Panc1 (cell line): ENCODE measurements around the gene SMG6.

Experiments
- POLR2AphosphoS5 ChIP-seq: IDR thresholded peaks from 2 replicates; pipeline ENCODE4 v1.6.1; 2012; ENCODE audit warnings: mild to moderate bottlenecking, low read depth, low read length, moderate library complexity
- SIN3A ChIP-seq: IDR thresholded peaks from 2 replicates; pipeline ENCODE4 v1.6.1; 2012; ENCODE audit warnings: low read depth, mild to moderate bottlenecking, low read length, moderate library complexity, borderline replicate concordance; ENCODE audit not compliant: insufficient read depth
- TCF7L2 ChIP-seq: IDR thresholded peaks from 2 replicates; pipeline ENCODE4 v1.6.1; 2011; ENCODE audit warnings: mild to moderate bottlenecking, low read depth, low read length, inconsistent platforms
- TF ChIP-seq, protein P1 (sequence below), 2 experiments: IDR thresholded peaks; 2 replicates each; pipeline ENCODE4 v1.6.1; 2011 to 2012; ENCODE audit warnings: low read depth in 2 of 2, control low read depth in 1 of 2, low read length in 1 of 2, mild to moderate bottlenecking in 1 of 2, moderate library complexity in 1 of 2; ENCODE audit not compliant: insufficient read depth in 1 of 2
- TF ChIP-seq, protein P2 (sequence below): fragments of 450-650 bp; IDR thresholded peaks from 2 replicates; pipeline ENCODE4 v1.5.1; 2017; ENCODE audit warnings: mild to moderate bottlenecking

DNA sequence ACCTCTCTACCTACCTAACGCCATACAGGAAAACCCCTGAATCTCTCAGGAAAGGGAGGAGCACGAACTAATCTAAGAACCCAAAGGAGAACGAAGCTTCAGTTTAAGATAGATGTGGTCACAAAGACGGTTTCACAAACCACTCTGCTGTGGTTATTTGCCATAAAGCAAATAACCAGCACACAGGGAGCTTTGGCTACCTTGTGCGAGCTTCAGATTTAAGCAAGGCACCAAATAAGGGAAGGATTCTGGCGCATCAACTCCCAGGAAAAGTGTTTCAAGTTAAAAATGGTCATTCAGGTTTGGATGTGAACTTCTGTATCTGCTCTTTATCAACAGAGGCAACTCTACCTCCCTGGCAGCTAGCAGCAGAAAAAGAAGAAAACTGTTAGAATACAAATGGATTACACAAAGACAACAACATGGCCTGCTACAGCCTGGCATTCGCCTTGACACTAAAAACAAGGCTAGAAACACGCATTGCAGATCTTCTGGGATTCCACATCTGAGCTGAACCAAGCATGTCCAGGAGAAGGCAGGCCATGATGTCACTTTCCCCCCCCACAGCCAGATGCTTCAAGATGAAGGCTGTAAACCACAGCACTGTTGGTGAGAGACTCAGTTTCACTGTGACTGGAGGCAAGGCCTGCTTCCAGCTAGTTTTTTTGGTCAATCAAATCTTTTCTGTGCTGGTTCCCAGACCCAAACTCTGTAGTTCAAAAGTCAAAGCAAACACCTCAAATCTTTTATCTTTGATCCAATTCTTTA is 43.6 kb downstream of the SMG6 start:
- TF ChIP-seq, protein P1, sequence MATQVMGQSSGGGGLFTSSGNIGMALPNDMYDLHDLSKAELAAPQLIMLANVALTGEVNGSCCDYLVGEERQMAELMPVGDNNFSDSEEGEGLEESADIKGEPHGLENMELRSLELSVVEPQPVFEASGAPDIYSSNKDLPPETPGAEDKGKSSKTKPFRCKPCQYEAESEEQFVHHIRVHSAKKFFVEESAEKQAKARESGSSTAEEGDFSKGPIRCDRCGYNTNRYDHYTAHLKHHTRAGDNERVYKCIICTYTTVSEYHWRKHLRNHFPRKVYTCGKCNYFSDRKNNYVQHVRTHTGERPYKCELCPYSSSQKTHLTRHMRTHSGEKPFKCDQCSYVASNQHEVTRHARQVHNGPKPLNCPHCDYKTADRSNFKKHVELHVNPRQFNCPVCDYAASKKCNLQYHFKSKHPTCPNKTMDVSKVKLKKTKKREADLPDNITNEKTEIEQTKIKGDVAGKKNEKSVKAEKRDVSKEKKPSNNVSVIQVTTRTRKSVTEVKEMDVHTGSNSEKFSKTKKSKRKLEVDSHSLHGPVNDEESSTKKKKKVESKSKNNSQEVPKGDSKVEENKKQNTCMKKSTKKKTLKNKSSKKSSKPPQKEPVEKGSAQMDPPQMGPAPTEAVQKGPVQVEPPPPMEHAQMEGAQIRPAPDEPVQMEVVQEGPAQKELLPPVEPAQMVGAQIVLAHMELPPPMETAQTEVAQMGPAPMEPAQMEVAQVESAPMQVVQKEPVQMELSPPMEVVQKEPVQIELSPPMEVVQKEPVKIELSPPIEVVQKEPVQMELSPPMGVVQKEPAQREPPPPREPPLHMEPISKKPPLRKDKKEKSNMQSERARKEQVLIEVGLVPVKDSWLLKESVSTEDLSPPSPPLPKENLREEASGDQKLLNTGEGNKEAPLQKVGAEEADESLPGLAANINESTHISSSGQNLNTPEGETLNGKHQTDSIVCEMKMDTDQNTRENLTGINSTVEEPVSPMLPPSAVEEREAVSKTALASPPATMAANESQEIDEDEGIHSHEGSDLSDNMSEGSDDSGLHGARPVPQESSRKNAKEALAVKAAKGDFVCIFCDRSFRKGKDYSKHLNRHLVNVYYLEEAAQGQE (IDR thresholded peaks at IDR 0.05; ENCODE audit: insufficient read depth in 1 of 2, low read depth in 2 of 2, low read length in 1 of 2) = no peak
- TF ChIP-seq, protein P2, sequence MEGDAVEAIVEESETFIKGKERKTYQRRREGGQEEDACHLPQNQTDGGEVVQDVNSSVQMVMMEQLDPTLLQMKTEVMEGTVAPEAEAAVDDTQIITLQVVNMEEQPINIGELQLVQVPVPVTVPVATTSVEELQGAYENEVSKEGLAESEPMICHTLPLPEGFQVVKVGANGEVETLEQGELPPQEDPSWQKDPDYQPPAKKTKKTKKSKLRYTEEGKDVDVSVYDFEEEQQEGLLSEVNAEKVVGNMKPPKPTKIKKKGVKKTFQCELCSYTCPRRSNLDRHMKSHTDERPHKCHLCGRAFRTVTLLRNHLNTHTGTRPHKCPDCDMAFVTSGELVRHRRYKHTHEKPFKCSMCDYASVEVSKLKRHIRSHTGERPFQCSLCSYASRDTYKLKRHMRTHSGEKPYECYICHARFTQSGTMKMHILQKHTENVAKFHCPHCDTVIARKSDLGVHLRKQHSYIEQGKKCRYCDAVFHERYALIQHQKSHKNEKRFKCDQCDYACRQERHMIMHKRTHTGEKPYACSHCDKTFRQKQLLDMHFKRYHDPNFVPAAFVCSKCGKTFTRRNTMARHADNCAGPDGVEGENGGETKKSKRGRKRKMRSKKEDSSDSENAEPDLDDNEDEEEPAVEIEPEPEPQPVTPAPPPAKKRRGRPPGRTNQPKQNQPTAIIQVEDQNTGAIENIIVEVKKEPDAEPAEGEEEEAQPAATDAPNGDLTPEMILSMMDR = no peak
- TF ChIP-seq TCF7L2 (no peak), POLR2AphosphoS5 (no peak), SIN3A (no peak)
